ENCODE data around the gene ZFP3.

DNA sequence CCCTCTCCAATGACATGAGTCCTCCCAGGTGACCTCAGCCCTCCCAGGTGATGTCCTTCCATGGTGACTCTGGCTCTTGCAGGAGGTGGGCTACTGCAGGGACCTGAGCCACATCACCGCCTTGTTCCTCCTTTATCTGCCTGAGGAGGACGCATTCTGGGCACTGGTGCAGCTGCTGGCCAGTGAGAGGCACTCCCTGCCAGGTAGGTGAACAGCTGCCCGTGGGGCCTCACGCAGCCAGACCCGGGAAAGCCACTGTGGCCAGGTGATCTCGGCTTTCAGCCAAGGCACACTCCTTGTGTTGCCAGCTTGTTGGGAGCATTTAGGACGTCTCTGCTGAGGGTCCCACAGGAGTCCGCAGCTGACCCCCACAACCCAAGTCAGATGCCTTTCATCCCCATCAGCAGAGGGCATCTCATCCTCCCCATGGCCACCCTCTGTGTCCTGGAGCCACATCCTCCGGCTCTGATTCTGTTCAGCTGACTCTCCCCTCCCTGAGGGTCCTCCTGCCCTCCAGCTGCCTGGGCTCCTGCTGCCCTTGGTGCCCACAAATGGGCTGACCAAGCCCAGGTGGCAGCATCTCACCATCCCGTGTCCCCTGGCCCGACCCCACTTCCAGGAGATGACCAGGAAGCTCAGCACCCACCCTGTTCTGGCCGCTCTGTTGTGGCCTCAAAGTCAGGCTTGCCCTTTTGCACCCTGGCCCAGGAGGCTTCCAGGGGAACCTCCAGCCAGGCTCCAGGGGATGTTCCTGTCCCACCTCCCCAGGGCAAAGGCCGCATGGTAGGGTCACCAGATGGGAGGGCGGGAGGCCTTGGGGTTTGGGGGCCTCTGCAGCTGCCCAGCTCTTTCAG is 57.7 kb downstream of the ZFP3 start:
- TF ChIP-seq EP300 (IDR thresholded peaks at IDR 0.05) (no peak), ESRRA (IDR thresholded peaks at IDR 0.05; ENCODE audit: borderline replicate concordance, low read length) (no peak)
- TF ChIP-seq, protein P1, sequence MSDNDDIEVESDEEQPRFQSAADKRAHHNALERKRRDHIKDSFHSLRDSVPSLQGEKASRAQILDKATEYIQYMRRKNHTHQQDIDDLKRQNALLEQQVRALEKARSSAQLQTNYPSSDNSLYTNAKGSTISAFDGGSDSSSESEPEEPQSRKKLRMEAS (IDR thresholded peaks at IDR 0.05) = no peak
